Measurements from ENCODE around the gene HOXB3. TPM values are rescaled to one million over a fixed set of nuclear protein-coding genes. Genes with fewer than 3 reads are reported as not detected.

Gene HOXB3
- total RNA-seq: 10 to 100 TPM in 4 of 9 donors, 1 to 10 TPM in 5; 2.3 to 18.8 (median 6.9) TPM
- polyA plus RNA-seq: 10 to 100 TPM in 2 of 3 donors, 1 to 10 TPM in 1; 3.3 to 28.8 (median 11.4) TPM
- long read RNA-seq, donor 1, partial matches to known transcripts: 0 of 1 reads
- long read RNA-seq, donor 1, other reads (novel, unspliced or antisense): 0 of 1 reads
- long read RNA-seq, donor 2, full-length matches to known transcripts: 1 of 1 reads
- long read RNA-seq, donor 2, partial matches to known transcripts: 0 of 1 reads
- long read RNA-seq, donor 2, other reads (novel, unspliced or antisense): 0 of 1 reads
- long read RNA-seq, donor 3: 0 reads
- long read RNA-seq, donor 4, partial matches to known transcripts: 0 of 1 reads
- long read RNA-seq, donor 4, other reads (novel, unspliced or antisense): 1 of 1 reads
- long read RNA-seq, donor 5, partial matches to known transcripts: 1 of 6 reads
- long read RNA-seq, donor 5, other reads (novel, unspliced or antisense): 5 of 6 reads
- long read RNA-seq, donor 6, partial matches to known transcripts: 0 of 3 reads
- long read RNA-seq, donor 6, other reads (novel, unspliced or antisense): 3 of 3 reads
- long read RNA-seq, donor 7: 0 reads
- long read RNA-seq, donor 8, partial matches to known transcripts: 0 of 1 reads
- long read RNA-seq, donor 8, other reads (novel, unspliced or antisense): 0 of 1 reads
- long read RNA-seq, donor 9, full-length matches to known transcripts: 2 of 2 reads
- long read RNA-seq, donor 9, partial matches to known transcripts: 0 of 2 reads
- long read RNA-seq, donor 9, other reads (novel, unspliced or antisense): 0 of 2 reads
- long read RNA-seq, donor 10, full-length matches to known transcripts: 1 of 1 reads
- long read RNA-seq, donor 10, partial matches to known transcripts: 0 of 1 reads
- long read RNA-seq, donor 10, other reads (novel, unspliced or antisense): 0 of 1 reads

- no peaks in the 10 kb centered on the region for H3K27me3 ChIP-seq
- H3K9me3 ChIP-seq (replicated peaks in 1 of 3): no peaks in the 10 kb centered on the region
- H3K4me1 ChIP-seq (replicated peaks in 1 of 2): peaks cover 0 to 42% of the 10 kb centered on the region in 2 donors
- intact Hi-C loops (cut with DNase I): loop anchor here in 1 of 2 donors (10.0 kb wide), 1 partner anchor 245 kb away; no protein-coding TSS in a partner anchor
- TF ChIP-seq POLR2A (IDR thresholded peaks at IDR 0.05) (no peak), CTCF (IDR thresholded peaks at IDR 0.05) (no peak)
- 70 to 79% (median 77%) methylated on average over 18 to 23 of the region's 23 CpGs for WGBS, 4 donors
- H3K36me3 ChIP-seq (replicated peaks in 1 of 2): peaks cover 0 to under 1% of the 10 kb centered on the region in 2 donors
- peak within 1 kb of the TSS in 2 of 5 donors; percentile 37 to 52 for H3K27ac ChIP-seq
- no peak for DNase-seq
- no peak within 1 kb of the TSS for H3K4me3 ChIP-seq
Observed at GRCh38 chr17:48589831-48590606, at the start of gene HOXB3. Gene HOXB3, minus strand, starts transcription at chr17:48590241. Its CDS starts 37,767 bp downstream, at chr17:48552474.

GRCh38 chr17:48639136-48639535 lies 49.1 kb upstream of the HOXB3 start:
- Histone ChIP-seq H3K27me3 (peaks cover 92% of the 10 kb centered on the region), H3K9me3 (replicated peaks in 1 of 3) (no peaks in the 10 kb centered on the region), H3K4me3 (no peak overlapping the region), H3K4me1 (replicated peaks in 1 of 2) (peaks cover 0 to 7% of the 10 kb centered on the region in 2 donors), H3K27ac (no peak overlapping the region), H3K36me3 (replicated peaks in 1 of 2) (no peaks in the 10 kb centered on the region)
- WGBS, 4 donors: 13 to 61% (median 58%) methylated on average over 3 to 5 of the region's 5 CpGs
- intact Hi-C loops (cut with DNase I): no loop called here
- no peak for TF ChIP-seq POLR2A (IDR thresholded peaks at IDR 0.05)
- no peak for TF ChIP-seq CTCF (IDR thresholded peaks at IDR 0.05)
- no peak for DNase-seq

- no peaks in the 10 kb centered on the region for H3K9me3 ChIP-seq (replicated peaks in 1 of 3)
- H3K36me3 ChIP-seq (replicated peaks in 1 of 2): no peaks in the 10 kb centered on the region
- WGBS, 4 donors: 46 to 55% (median 50%) methylated on average over 12 to 18 of the region's 18 CpGs
- no peak for TF ChIP-seq CTCF (IDR thresholded peaks at IDR 0.05)
- TF ChIP-seq POLR2A (IDR thresholded peaks at IDR 0.05): no peak
- no peak for DNase-seq
- H3K4me1 ChIP-seq (replicated peaks in 1 of 2): peaks cover 0 to 4% of the 10 kb centered on the region in 2 donors
- H3K27me3 ChIP-seq: peaks cover 94% of the 10 kb centered on the region
- intact Hi-C loops (cut with DNase I): no loop called here
- H3K4me3 ChIP-seq: no peak overlapping the region
- H3K27ac ChIP-seq: no peak overlapping the region
Observed at GRCh38 chr17:48637323-48638260, 47.6 kb upstream of the HOXB3 start.
